ENCODE results near the gene AMIGO2.

The AMIGO2 gene

DNA sequence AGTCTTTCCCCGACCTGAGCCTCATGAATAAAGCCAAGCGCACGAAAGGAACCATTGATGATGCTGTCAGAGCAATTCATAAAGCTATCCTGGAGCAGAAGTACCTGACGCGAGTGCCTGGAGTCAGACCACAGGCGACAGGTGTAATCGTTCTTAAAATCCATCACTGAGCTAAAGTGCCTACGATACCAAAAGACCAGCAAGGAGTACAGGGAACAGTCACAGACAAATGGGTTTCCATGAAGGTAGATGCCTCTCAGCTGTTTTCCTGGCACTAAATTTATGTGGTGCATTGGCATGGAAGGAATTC lies 1.7 kb downstream of the AMIGO2 start:
- Histone ChIP-seq H3K27me3 (ENCODE audit: insufficient read depth, poor library complexity, severe bottlenecking) (no peaks in the 10 kb centered on the region), H3K27ac (ENCODE audit: poor library complexity, severe bottlenecking) (peak overlapping the region; percentile 99), H3K9me3 (ENCODE audit: severe bottlenecking) (no peaks in the 10 kb centered on the region), H3K36me3 (ENCODE audit: low read depth) (peaks cover 30% of the 10 kb centered on the region), H3K4me1 (ENCODE audit: insufficient read depth, poor library complexity, severe bottlenecking) (peaks cover 44% of the 10 kb centered on the region), H3K4me3 (ENCODE audit: severe bottlenecking) (peak overlapping the region; percentile 82)
- TF ChIP-seq, protein P1, sequence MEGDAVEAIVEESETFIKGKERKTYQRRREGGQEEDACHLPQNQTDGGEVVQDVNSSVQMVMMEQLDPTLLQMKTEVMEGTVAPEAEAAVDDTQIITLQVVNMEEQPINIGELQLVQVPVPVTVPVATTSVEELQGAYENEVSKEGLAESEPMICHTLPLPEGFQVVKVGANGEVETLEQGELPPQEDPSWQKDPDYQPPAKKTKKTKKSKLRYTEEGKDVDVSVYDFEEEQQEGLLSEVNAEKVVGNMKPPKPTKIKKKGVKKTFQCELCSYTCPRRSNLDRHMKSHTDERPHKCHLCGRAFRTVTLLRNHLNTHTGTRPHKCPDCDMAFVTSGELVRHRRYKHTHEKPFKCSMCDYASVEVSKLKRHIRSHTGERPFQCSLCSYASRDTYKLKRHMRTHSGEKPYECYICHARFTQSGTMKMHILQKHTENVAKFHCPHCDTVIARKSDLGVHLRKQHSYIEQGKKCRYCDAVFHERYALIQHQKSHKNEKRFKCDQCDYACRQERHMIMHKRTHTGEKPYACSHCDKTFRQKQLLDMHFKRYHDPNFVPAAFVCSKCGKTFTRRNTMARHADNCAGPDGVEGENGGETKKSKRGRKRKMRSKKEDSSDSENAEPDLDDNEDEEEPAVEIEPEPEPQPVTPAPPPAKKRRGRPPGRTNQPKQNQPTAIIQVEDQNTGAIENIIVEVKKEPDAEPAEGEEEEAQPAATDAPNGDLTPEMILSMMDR (IDR thresholded peaks at IDR 0.05; ENCODE audit: poor library complexity, severe bottlenecking): no peak
- ATAC-seq (ENCODE audit: low read depth) (no peak), DNase-seq (ENCODE audit: low spot score) (no peak)

DNA sequence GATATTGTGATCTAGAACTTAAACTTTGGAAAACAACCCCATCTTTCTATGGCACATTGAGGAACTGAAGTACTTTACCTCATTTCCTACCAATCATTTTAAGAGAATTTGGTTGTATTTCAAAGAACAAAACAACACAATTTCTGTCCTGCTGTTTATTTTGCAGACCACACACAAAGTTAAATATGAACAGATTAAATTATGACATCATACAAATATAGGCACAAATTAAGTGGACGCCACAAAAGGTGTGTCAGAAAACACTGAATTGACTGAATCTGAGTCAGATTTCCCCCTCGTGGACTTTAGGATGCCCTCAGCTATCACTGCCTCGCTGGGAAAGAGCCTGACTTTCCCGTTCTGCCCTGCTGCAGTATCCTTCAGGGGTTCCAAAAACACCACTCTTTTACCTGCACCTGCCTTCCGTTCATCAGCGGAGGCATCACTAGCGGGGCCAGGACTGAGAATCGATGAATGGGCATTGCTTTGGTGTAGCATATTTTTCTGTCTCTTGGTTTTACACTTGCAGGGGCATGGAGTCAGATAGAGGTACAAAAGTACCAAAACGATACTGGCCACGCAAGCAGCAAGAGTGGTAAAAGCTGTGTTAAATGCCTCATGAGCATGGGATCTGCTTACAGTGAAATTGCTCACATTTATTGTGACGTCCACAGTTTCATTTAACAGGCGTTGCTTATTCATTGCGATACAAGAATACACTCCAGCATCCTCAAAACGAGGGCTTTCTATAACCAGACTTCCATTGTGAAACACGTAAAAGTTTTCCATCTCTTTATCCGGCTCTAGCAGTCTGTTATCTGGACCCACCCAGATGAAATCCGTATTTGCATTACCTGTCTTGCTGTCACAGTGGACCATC lies 2.3 kb downstream of the AMIGO2 start:
- ATAC-seq (ENCODE audit: low read depth): no peak
- H3K27me3 ChIP-seq (ENCODE audit: insufficient read depth, poor library complexity, severe bottlenecking): no peaks in the 10 kb centered on the region
- H3K4me1 ChIP-seq (ENCODE audit: insufficient read depth, poor library complexity, severe bottlenecking): peaks cover 39% of the 10 kb centered on the region
- peak overlapping the region; percentile 99 for H3K27ac ChIP-seq (ENCODE audit: poor library complexity, severe bottlenecking)
- peak overlapping the region; percentile 82 for H3K4me3 ChIP-seq (ENCODE audit: severe bottlenecking)
- TF ChIP-seq, protein P1 (IDR thresholded peaks at IDR 0.05; ENCODE audit: poor library complexity, severe bottlenecking): no peak
- peaks cover 30% of the 10 kb centered on the region for H3K36me3 ChIP-seq (ENCODE audit: low read depth)
- no peak for DNase-seq (ENCODE audit: low spot score)
- no peaks in the 10 kb centered on the region for H3K9me3 ChIP-seq (ENCODE audit: severe bottlenecking)

GRCh38 chr12:47075192-47076084 lies 4.3 kb downstream of the AMIGO2 start:
- ATAC-seq (ENCODE audit: low read depth): no peak
- Histone ChIP-seq H3K27me3 (ENCODE audit: insufficient read depth, poor library complexity, severe bottlenecking) (no peaks in the 10 kb centered on the region), H3K4me3 (ENCODE audit: severe bottlenecking) (no peak overlapping the region), H3K9me3 (ENCODE audit: severe bottlenecking) (no peaks in the 10 kb centered on the region), H3K27ac (ENCODE audit: poor library complexity, severe bottlenecking) (peak overlapping the region; percentile 99), H3K4me1 (ENCODE audit: insufficient read depth, poor library complexity, severe bottlenecking) (peaks cover 23% of the 10 kb centered on the region), H3K36me3 (ENCODE audit: low read depth) (peaks cover 30% of the 10 kb centered on the region)
- TF ChIP-seq, protein P1 (IDR thresholded peaks at IDR 0.05; ENCODE audit: poor library complexity, severe bottlenecking): no peak
- no peak for DNase-seq (ENCODE audit: low spot score)

DNA sequence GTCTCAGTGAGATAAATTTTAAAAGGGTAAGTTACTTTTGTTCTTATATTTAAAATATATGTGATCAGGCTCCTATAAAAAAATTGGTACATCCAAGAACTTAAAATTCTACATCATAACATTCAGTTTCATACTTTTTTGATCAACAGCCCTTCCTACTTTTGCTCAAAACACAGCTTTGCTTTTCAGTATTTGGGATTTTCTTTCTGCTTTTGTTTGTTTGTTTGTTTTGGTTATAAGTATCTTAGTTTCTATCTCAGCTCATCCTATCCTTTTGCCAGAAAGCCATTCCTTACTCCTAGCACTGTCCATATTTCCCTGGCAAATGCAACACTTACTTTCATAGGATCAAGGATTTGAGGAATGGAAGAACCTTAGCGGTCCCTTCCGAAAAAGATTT lies 5.0 kb downstream of the AMIGO2 start:
- DNase-seq (ENCODE audit: low spot score): no peak
- ATAC-seq (ENCODE audit: low read depth): no peak

More for the DNA sequence above, 5.0 kb downstream of the AMIGO2 start:
- H3K4me3 ChIP-seq (ENCODE audit: severe bottlenecking): no peak overlapping the region
- TF ChIP-seq, protein P1 (IDR thresholded peaks at IDR 0.05; ENCODE audit: poor library complexity, severe bottlenecking): no peak
- H3K4me1 ChIP-seq (ENCODE audit: insufficient read depth, poor library complexity, severe bottlenecking): peaks cover 23% of the 10 kb centered on the region
- peaks cover 30% of the 10 kb centered on the region for H3K36me3 ChIP-seq (ENCODE audit: low read depth)
- H3K27me3 ChIP-seq (ENCODE audit: insufficient read depth, poor library complexity, severe bottlenecking): no peaks in the 10 kb centered on the region
- no peaks in the 10 kb centered on the region for H3K9me3 ChIP-seq (ENCODE audit: severe bottlenecking)
- H3K27ac ChIP-seq (ENCODE audit: poor library complexity, severe bottlenecking): peak overlapping the region; percentile 99

Data from RWPE2 (cell line).